ENCODE data around the gene ULK3.

DNA sequence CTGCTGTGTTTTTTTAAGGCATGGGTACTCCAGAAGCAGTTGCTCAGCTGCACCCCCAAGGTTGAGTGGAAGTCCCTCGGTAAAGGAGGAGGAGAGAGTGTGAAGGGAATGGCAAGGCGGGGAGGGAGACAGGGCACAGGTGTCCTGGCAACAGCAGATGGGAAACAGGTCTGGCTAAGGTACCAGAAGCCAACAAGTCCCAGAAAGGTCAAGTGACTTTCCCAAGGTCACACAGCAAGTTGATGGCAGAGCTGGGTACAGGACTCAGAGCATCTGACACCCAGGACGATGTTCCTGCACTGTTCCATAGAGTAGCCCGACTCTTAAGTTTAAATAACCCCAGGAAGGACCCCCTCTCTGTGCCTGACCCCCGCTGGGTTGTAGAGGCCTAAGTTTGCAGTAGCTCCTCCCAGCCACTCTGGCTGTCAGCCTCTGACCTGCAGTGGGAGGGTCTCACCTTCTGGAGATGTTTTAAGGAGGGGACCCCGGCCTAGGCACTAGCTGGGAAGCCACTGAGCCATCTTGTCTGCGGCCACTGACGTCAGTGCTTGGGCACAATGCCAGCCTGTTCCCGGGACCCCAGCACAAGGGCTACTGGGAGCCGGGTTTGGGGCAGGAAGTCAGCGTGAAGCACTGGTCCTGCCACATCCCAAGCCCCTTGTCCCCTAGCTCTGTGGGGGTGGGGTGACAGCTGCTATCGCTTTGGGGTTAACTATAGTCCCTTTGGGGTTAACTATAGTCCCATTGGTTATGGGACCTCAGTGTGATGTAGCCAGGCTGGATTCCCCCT is 50.5 kb downstream of the ULK3 start:
- TF ChIP-seq, protein P1, sequence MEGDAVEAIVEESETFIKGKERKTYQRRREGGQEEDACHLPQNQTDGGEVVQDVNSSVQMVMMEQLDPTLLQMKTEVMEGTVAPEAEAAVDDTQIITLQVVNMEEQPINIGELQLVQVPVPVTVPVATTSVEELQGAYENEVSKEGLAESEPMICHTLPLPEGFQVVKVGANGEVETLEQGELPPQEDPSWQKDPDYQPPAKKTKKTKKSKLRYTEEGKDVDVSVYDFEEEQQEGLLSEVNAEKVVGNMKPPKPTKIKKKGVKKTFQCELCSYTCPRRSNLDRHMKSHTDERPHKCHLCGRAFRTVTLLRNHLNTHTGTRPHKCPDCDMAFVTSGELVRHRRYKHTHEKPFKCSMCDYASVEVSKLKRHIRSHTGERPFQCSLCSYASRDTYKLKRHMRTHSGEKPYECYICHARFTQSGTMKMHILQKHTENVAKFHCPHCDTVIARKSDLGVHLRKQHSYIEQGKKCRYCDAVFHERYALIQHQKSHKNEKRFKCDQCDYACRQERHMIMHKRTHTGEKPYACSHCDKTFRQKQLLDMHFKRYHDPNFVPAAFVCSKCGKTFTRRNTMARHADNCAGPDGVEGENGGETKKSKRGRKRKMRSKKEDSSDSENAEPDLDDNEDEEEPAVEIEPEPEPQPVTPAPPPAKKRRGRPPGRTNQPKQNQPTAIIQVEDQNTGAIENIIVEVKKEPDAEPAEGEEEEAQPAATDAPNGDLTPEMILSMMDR (IDR thresholded peaks at IDR 0.05; ENCODE audit: extremely low read depth in 1 of 2, insufficient read depth in 1 of 2, low read depth in 1 of 2, low read length in 2 of 2) = no peak
- TF ChIP-seq POLR2AphosphoS5 (IDR thresholded peaks at IDR 0.05; ENCODE audit: insufficient read depth, low read depth, low read length) (no peak), POLR2A (IDR thresholded peaks at IDR 0.05; ENCODE audit: low read depth, low read length) (no peak), EZH2 (IDR thresholded peaks at IDR 0.05; ENCODE audit: borderline replicate concordance, low read depth, low read length, severe bottlenecking) (no peak), MYC (IDR thresholded peaks at IDR 0.05; ENCODE audit: low read depth, low read length) (no peak), JUN (IDR thresholded peaks at IDR 0.05; ENCODE audit: borderline replicate concordance, insufficient read depth, insufficient read length, low read depth) (no peak)
- TF ChIP-seq, protein P2, sequence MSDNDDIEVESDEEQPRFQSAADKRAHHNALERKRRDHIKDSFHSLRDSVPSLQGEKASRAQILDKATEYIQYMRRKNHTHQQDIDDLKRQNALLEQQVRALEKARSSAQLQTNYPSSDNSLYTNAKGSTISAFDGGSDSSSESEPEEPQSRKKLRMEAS (IDR thresholded peaks at IDR 0.05; ENCODE audit: insufficient read depth, insufficient read length) = no peak

All from endothelial cell of umbilical vein (primary cell).